WTC11 (cell line): Measurements from ENCODE around the gene SLC44A1.

Source experiments
- ESRRA ChIP-seq: sonication (generic); formaldehyde crosslinking; IDR thresholded peaks from 2 replicates; pipeline ENCODE4 v1.8.1; 2022; ENCODE audit warnings: mild to moderate bottlenecking, missing genetic modification reagents, borderline replicate concordance
- RELA ChIP-seq: sonication (generic); formaldehyde crosslinking; IDR thresholded peaks from 2 replicates; pipeline ENCODE4 v1.8.1; 2022; ENCODE audit warnings: missing genetic modification reagents, mild to moderate bottlenecking, borderline replicate concordance
- TF ChIP-seq, protein P1 (sequence below): fragments of 200-600 bp; IDR thresholded peaks from 2 replicates; pipeline ENCODE4 v1.8.0; 2022; ENCODE audit warnings: antibody characterized with exemption

DNA sequence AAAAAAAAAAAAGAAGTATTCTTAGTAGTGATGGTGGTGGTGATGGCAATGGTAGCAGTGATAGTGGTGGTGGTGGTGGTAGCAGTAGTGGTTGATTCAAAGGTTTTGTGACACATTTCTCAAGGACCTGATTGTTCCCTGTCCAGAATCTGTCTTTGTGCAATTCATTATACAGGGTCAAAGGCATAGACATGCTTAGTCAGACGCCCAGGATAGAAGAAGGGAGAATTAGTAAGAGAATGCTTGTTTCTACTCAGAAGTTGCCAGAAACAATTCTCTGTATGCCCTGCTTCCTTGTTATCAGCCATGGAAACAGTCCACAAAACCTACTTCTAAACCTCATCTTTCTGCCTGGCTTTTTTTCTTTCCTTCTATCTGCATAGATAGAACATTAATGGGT is 89.4 kb downstream of the SLC44A1 start:
- TF ChIP-seq RELA (no peak), ESRRA (CRISPR knock-in tag) (no peak)
- TF ChIP-seq, protein P1, sequence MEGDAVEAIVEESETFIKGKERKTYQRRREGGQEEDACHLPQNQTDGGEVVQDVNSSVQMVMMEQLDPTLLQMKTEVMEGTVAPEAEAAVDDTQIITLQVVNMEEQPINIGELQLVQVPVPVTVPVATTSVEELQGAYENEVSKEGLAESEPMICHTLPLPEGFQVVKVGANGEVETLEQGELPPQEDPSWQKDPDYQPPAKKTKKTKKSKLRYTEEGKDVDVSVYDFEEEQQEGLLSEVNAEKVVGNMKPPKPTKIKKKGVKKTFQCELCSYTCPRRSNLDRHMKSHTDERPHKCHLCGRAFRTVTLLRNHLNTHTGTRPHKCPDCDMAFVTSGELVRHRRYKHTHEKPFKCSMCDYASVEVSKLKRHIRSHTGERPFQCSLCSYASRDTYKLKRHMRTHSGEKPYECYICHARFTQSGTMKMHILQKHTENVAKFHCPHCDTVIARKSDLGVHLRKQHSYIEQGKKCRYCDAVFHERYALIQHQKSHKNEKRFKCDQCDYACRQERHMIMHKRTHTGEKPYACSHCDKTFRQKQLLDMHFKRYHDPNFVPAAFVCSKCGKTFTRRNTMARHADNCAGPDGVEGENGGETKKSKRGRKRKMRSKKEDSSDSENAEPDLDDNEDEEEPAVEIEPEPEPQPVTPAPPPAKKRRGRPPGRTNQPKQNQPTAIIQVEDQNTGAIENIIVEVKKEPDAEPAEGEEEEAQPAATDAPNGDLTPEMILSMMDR = no peak
